ENCODE measurements around the gene FIGN.

GRCh38 chr2:163692081-163692480, 43.7 kb downstream of the FIGN start:
- TF ChIP-seq POLR2A (IDR thresholded peaks at IDR 0.05), result no peak
- TF ChIP-seq, protein P1, sequence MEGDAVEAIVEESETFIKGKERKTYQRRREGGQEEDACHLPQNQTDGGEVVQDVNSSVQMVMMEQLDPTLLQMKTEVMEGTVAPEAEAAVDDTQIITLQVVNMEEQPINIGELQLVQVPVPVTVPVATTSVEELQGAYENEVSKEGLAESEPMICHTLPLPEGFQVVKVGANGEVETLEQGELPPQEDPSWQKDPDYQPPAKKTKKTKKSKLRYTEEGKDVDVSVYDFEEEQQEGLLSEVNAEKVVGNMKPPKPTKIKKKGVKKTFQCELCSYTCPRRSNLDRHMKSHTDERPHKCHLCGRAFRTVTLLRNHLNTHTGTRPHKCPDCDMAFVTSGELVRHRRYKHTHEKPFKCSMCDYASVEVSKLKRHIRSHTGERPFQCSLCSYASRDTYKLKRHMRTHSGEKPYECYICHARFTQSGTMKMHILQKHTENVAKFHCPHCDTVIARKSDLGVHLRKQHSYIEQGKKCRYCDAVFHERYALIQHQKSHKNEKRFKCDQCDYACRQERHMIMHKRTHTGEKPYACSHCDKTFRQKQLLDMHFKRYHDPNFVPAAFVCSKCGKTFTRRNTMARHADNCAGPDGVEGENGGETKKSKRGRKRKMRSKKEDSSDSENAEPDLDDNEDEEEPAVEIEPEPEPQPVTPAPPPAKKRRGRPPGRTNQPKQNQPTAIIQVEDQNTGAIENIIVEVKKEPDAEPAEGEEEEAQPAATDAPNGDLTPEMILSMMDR (IDR thresholded peaks at IDR 0.05), result no peak
